Neural progenitor cell (in vitro differentiated cells): ENCODE measurements around the gene ACAD9. TPM values are rescaled to one million over a fixed set of nuclear protein-coding genes. Genes with fewer than 3 reads are reported as not detected.

Experiments used
- DNase-seq: peaks from one replicate; pipeline ENCODE4 v3.0.0-alpha.2; 2016; ENCODE audit warnings: low spot score
- H2AFZ ChIP-seq: fragments of 200-600 bp; sonication (generic); replicated peaks from 2 replicates; pipeline ENCODE4 v1.6.1; 2016; ENCODE audit warnings: antibody characterized with exemption
- H3F3A ChIP-seq: fragments of 200-600 bp; sonication (generic); 2 replicates; pipeline ENCODE4 v1.6.1; 2016; ENCODE audit warnings: antibody characterized with exemption, low read depth
- H3K27ac ChIP-seq: fragments of 200-600 bp; sonication (generic); 2 replicates; pipeline ENCODE4 v1.5.1; 2016; ENCODE audit warnings: mild to moderate bottlenecking
- H3K27me3 ChIP-seq: fragments of 200-600 bp; sonication (generic); 2 replicates; pipeline ENCODE4 v1.6.1; 2016; ENCODE audit warnings: mild to moderate bottlenecking, moderate library complexity
- H3K36me3 ChIP-seq: fragments of 200-600 bp; sonication (generic); 2 replicates; pipeline ENCODE4 v1.5.1; 2016
- H3K4me1 ChIP-seq: fragments of 200-600 bp; sonication (generic); 2 replicates; pipeline ENCODE4 v1.6.1; 2016; ENCODE audit warnings: mixed run types
- H3K4me2 ChIP-seq: fragments of 200-600 bp; sonication (generic); 2 replicates; pipeline ENCODE4 v1.6.1; 2016
- H3K4me3 ChIP-seq: fragments of 200-600 bp; sonication (generic); 2 replicates; pipeline ENCODE4 v1.5.1; 2016
- H3K79me2 ChIP-seq: fragments of 200-600 bp; sonication (generic); 2 replicates; pipeline ENCODE4 v1.6.1; 2016; ENCODE audit warnings: low read depth
- H3K9ac ChIP-seq: fragments of 200-600 bp; sonication (generic); 2 replicates; pipeline ENCODE4 v1.6.1; 2016
- H3K9me3 ChIP-seq: fragments of 200-600 bp; sonication (generic); 2 replicates; pipeline ENCODE4 v1.5.1; 2016; ENCODE audit warnings: low read depth
- H4K20me1 ChIP-seq: fragments of 200-600 bp; sonication (generic); 2 replicates; pipeline ENCODE4 v1.6.1; 2016; ENCODE audit warnings: low read depth
- H3K27ac Mint-ChIP-seq: 3 replicates; pipeline ENCODE4 v1.8.0; 2021; ENCODE audit warnings: mixed read lengths
- H3K27me3 Mint-ChIP-seq: 2 replicates; pipeline ENCODE4 v1.8.0; 2022; ENCODE audit warnings: low read depth, mild to moderate bottlenecking, inconsistent platforms, moderate library complexity, mixed read lengths; ENCODE audit not compliant: insufficient read depth
- H3K36me3 Mint-ChIP-seq: 3 replicates; pipeline ENCODE4 v1.8.0; 2021; ENCODE audit warnings: mixed read lengths
- H3K4me1 Mint-ChIP-seq: 3 replicates; pipeline ENCODE4 v1.8.0; 2021; ENCODE audit warnings: mixed read lengths
- H3K4me3 Mint-ChIP-seq: 3 replicates; pipeline ENCODE4 v1.8.0; 2021; ENCODE audit warnings: mild to moderate bottlenecking, moderate library complexity, mixed read lengths
- H3K9me3 Mint-ChIP-seq: 3 replicates; pipeline ENCODE4 v1.8.0; 2020; ENCODE audit warnings: mixed read lengths
- CTCF ChIP-seq: fragments of 200-600 bp; sonication (generic); IDR thresholded peaks from 2 replicates; pipeline ENCODE4 v1.5.1; 2017; ENCODE audit warnings: antibody characterized with exemption, mild to moderate bottlenecking
- EZH2 ChIP-seq: fragments of 200-600 bp; sonication (generic); IDR thresholded peaks from 2 replicates; pipeline ENCODE4 v1.6.1; 2017; ENCODE audit warnings: antibody characterized with exemption, mild to moderate bottlenecking, moderate library complexity
- EZH2phosphoT487 ChIP-seq: fragments of 200-600 bp; sonication (generic); IDR thresholded peaks from 2 replicates; pipeline ENCODE4 v1.6.1; 2017; ENCODE audit warnings: antibody characterized with exemption
- total RNA-seq: library from RNA; depleted of rRNA; stranded (reverse); fragments of >200 nt; gene quantifications from 2 replicates; pipeline ENCODE4 v1.2.3, GENCODE V29; 2015; ENCODE audit warnings: low replicate concordance

Gene ACAD9
- total RNA-seq, 1 donor from 2014 or later = 25.0 TPM

GRCh38 chr3:128903501-128903900, 24.1 kb downstream of the ACAD9 start:
- TF ChIP-seq EZH2 (no peak), CTCF (no peak), EZH2phosphoT487 (no peak)
- H3K4me3 ChIP-seq = no peak overlapping the region
- no peaks in the 10 kb centered on the region for H3K9me3 ChIP-seq
- no peak overlapping the region for H3K9ac ChIP-seq
- H3K4me1 Mint-ChIP-seq = peaks cover 2% of the 10 kb centered on the region
- no peaks in the 10 kb centered on the region for H3K36me3 ChIP-seq
- H3K4me3 Mint-ChIP-seq = no peak overlapping the region
- no peak overlapping the region for H3K27ac Mint-ChIP-seq
- H3K27me3 ChIP-seq = no peaks in the 10 kb centered on the region
- H3K27me3 Mint-ChIP-seq = peaks cover 3% of the 10 kb centered on the region
- DNase-seq = no peak
- H4K20me1 ChIP-seq = no peaks in the 10 kb centered on the region
- H3K9me3 Mint-ChIP-seq = no peaks in the 10 kb centered on the region
- H3K79me2 ChIP-seq = no peaks in the 10 kb centered on the region
- no peak overlapping the region for H3K27ac ChIP-seq
- no peaks in the 10 kb centered on the region for H3F3A ChIP-seq
- peaks cover 38% of the 10 kb centered on the region for H3K36me3 Mint-ChIP-seq
- no peak overlapping the region for H3K4me2 ChIP-seq
- H3K4me1 ChIP-seq = no peaks in the 10 kb centered on the region
- H2AFZ ChIP-seq = no peak overlapping the region

- no peak for TF ChIP-seq EZH2
- no peak for TF ChIP-seq CTCF
- no peak for TF ChIP-seq EZH2phosphoT487
- H3K36me3 ChIP-seq = no peaks in the 10 kb centered on the region
- H3K4me3 Mint-ChIP-seq = no peak overlapping the region
Measured at GRCh38 chr3:128906031-128906803, 26.8 kb downstream of the ACAD9 start.

GRCh38 chr3:128906804-128907525, 27.5 kb downstream of the ACAD9 start:
- Histone ChIP-seq H3K36me3 (no peaks in the 10 kb centered on the region), H4K20me1 (no peaks in the 10 kb centered on the region), H3K4me3 (no peak overlapping the region), H3K4me2 (no peak overlapping the region), H3K27me3 (no peaks in the 10 kb centered on the region), H2AFZ (no peak overlapping the region), H3K9me3 (no peaks in the 10 kb centered on the region), H3K9ac (no peak overlapping the region), H3K27ac (no peak overlapping the region), H3K79me2 (no peaks in the 10 kb centered on the region), H3K4me1 (no peaks in the 10 kb centered on the region), H3F3A (no peaks in the 10 kb centered on the region)
- Mint-ChIP-seq H3K4me1 (peaks cover 2% of the 10 kb centered on the region), H3K9me3 (no peaks in the 10 kb centered on the region), H3K36me3 (peaks cover 19% of the 10 kb centered on the region), H3K27me3 (peaks cover 3% of the 10 kb centered on the region), H3K4me3 (no peak overlapping the region), H3K27ac (no peak overlapping the region)
- TF ChIP-seq EZH2phosphoT487 (no peak), CTCF (no peak), EZH2 (no peak)
- DNase-seq = no peak

More at GRCh38 chr3:128906031-128906803, 26.8 kb downstream of the ACAD9 start:
- Histone ChIP-seq H3K4me3 (no peak overlapping the region), H3K4me2 (no peak overlapping the region), H2AFZ (no peak overlapping the region), H3K27ac (no peak overlapping the region), H4K20me1 (no peaks in the 10 kb centered on the region), H3K9ac (no peak overlapping the region), H3K79me2 (no peaks in the 10 kb centered on the region), H3F3A (no peaks in the 10 kb centered on the region), H3K27me3 (no peaks in the 10 kb centered on the region), H3K4me1 (no peaks in the 10 kb centered on the region), H3K9me3 (no peaks in the 10 kb centered on the region)
- no peaks in the 10 kb centered on the region for H3K9me3 Mint-ChIP-seq
- H3K4me1 Mint-ChIP-seq = peaks cover 2% of the 10 kb centered on the region
- peaks cover 21% of the 10 kb centered on the region for H3K36me3 Mint-ChIP-seq
- no peak for DNase-seq
- H3K27ac Mint-ChIP-seq = no peak overlapping the region
- H3K27me3 Mint-ChIP-seq = peaks cover 3% of the 10 kb centered on the region
